Measurements from ENCODE around the gene SOX6.

- TF ChIP-seq POLR2A (IDR thresholded peaks at IDR 0.05) (no peak), CTCF (IDR thresholded peaks at IDR 0.05) (no peak)
Measured at GRCh38 chr11:15938121-15938611, 418.2 kb downstream of the SOX6 start.
